ENCODE results near the gene CORO2B.

Gene CORO2B

GRCh38 chr15:68683026-68683425, 104.2 kb downstream of the CORO2B start:
- no peak for TF ChIP-seq CTCF (IDR thresholded peaks at IDR 0.05; ENCODE audit: insufficient read depth, low read depth, low read length, missing control alignments)
- H3K4me3 ChIP-seq (ENCODE audit: low read depth, low read length): no peak overlapping the region
- no peak for DNase-seq (ENCODE audit: low read depth)

GRCh38 chr15:68683551-68683950, 104.8 kb downstream of the CORO2B start:
- no peak for DNase-seq (ENCODE audit: low read depth)
- TF ChIP-seq CTCF (IDR thresholded peaks at IDR 0.05; ENCODE audit: insufficient read depth, low read depth, low read length, missing control alignments): no peak
- H3K4me3 ChIP-seq (ENCODE audit: low read depth, low read length): no peak overlapping the region

- DNase-seq (ENCODE audit: low read depth): no peak
- TF ChIP-seq CTCF (IDR thresholded peaks at IDR 0.05; ENCODE audit: insufficient read depth, low read depth, low read length, missing control alignments): no peak
These were observed 105.7 kb downstream of the CORO2B start for GRCh38 chr15:68684476-68684875.

GRCh38 chr15:68687136-68687735, 108.4 kb downstream of the CORO2B start:
- H3K4me3 ChIP-seq (ENCODE audit: low read depth, low read length): no peak overlapping the region
- TF ChIP-seq CTCF (IDR thresholded peaks at IDR 0.05; ENCODE audit: insufficient read depth, low read depth, low read length, missing control alignments): no peak
- no peak for DNase-seq (ENCODE audit: low read depth)

More at GRCh38 chr15:68684476-68684875, 105.7 kb downstream of the CORO2B start:
- H3K4me3 ChIP-seq (ENCODE audit: low read depth, low read length): no peak overlapping the region

- DNase-seq (ENCODE audit: low read depth): no peak
- TF ChIP-seq CTCF (IDR thresholded peaks at IDR 0.05; ENCODE audit: insufficient read depth, low read depth, low read length, missing control alignments): no peak
- no peak overlapping the region for H3K4me3 ChIP-seq (ENCODE audit: low read depth, low read length)
These were observed 112.9 kb downstream of the CORO2B start for GRCh38 chr15:68691705-68692104.

- TF ChIP-seq CTCF (IDR thresholded peaks at IDR 0.05; ENCODE audit: insufficient read depth, low read depth, low read length, missing control alignments): no peak
- H3K4me3 ChIP-seq (ENCODE audit: low read depth, low read length): no peak overlapping the region
- DNase-seq (ENCODE audit: low read depth): no peak
These were observed 114.3 kb downstream of the CORO2B start for GRCh38 chr15:68693071-68693470.

GRCh38 chr15:68694111-68694510, 115.3 kb downstream of the CORO2B start:
- no peak overlapping the region for H3K4me3 ChIP-seq (ENCODE audit: low read depth, low read length)
- DNase-seq (ENCODE audit: low read depth): no peak
- no peak for TF ChIP-seq CTCF (IDR thresholded peaks at IDR 0.05; ENCODE audit: insufficient read depth, low read depth, low read length, missing control alignments)

All from GM12865 (cell line).